HCT116 (cell line): ENCODE results near the gene PLD2.
"Not testable (repeated sequence)": the region's sequence is repeated elsewhere in the genome, so short reads cannot be mapped to it uniquely, and the experiment has no call there.

ENCODE experiments used
- EGR1 ChIP-seq: IDR thresholded peaks from 2 replicates; pipeline ENCODE4 v1.6.1; 2012; ENCODE audit warnings: low read depth
- ELF1 ChIP-seq: IDR thresholded peaks from 2 replicates; pipeline ENCODE4 v1.6.1; 2012; ENCODE audit warnings: low read depth, borderline replicate concordance
- EZH2 ChIP-seq: fragments of 200-600 bp; sonication (generic); IDR thresholded peaks from 2 replicates; pipeline ENCODE4 v1.6.1; 2017; ENCODE audit warnings: antibody characterized with exemption, mixed run types
- POLR2A ChIP-seq: IDR thresholded peaks from 2 replicates; pipeline ENCODE4 v1.7.0; 2011; ENCODE audit warnings: borderline replicate concordance; ENCODE audit not compliant: insufficient read depth, insufficient read length; ENCODE audit errors: extremely low read depth
- POLR2AphosphoS5 ChIP-seq: IDR thresholded peaks from 2 replicates; pipeline ENCODE4 v1.6.1; 2011; ENCODE audit warnings: mild to moderate bottlenecking, low read depth, low read length, moderate library complexity
- TCF7L2 ChIP-seq: IDR thresholded peaks from 2 replicates; pipeline ENCODE4 v1.7.0; 2011; ENCODE audit warnings: borderline replicate concordance, inconsistent platforms; ENCODE audit not compliant: insufficient read depth, insufficient read length; ENCODE audit errors: extremely low read depth
- TF ChIP-seq, protein P1 (sequence below), 3 experiments: fragments of 200-600 bp in 1 of 3; sonication (generic) in 1 of 3; IDR thresholded peaks in 2 of 3; conservative IDR thresholded peaks in 1 of 3; 2 replicates each; pipeline ENCODE4 v1.5.1; 2012 to 2017; ENCODE audit warnings: low read depth in 2 of 3, low read length in 2 of 3, antibody characterized with exemption in 1 of 3, borderline replicate concordance in 1 of 3, control low read depth in 1 of 3, mild to moderate bottlenecking in 1 of 3, mixed read lengths in 1 of 3, mixed run types in 1 of 3, moderate library complexity in 1 of 3; ENCODE audit not compliant: insufficient read depth in 1 of 3
- TF ChIP-seq, protein P2 (sequence below): IDR thresholded peaks from 2 replicates; pipeline ENCODE4 v1.6.1; 2012
- TF ChIP-seq, protein P3 (sequence below): IDR thresholded peaks from 2 replicates; pipeline ENCODE4 v1.6.1; 2012; ENCODE audit warnings: low read depth

DNA sequence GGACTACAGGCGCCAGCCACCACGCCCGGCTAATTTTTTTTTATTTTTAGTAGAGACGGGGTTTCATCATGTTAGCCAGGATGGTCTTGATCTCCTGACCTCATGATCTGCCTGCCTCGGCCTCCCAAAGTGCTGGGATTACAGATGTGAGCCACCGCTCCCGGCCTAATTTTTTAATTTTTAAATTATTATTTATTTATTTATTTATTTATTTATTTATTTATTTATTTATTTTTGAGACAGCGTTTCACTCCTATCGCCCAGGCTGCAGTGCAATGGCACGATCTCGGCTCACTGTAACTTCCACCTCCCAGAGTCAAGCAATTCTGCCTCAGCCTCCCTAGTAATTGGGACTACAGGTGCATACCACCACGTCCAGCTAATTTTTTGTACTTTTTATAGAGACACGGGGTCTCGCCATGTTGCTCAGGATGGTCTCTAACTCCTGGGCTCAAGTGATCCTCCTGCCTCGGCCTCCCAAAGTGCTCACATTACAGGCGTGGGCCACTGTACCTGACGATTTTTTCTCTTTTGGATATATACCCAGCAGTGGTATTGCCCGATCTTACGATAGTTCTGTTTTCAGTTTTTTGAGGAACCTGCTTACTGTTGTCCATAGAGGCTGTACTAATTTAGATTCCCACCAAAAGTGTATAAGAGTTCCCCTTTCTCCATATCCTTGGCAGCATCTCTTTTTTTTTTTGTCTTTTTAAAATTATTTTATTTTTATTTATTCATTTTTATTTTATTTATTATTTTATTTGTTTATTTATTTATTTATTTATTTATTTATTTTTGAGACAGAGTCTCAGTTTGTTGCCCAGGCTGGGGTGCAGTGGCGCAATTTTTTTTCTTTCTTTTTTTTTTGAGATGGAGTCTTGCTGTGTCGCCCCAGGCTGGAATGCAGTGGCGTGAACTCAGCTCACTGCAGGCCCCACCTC lies 62.4 kb downstream of the PLD2 start:
- TF ChIP-seq, protein P1, sequence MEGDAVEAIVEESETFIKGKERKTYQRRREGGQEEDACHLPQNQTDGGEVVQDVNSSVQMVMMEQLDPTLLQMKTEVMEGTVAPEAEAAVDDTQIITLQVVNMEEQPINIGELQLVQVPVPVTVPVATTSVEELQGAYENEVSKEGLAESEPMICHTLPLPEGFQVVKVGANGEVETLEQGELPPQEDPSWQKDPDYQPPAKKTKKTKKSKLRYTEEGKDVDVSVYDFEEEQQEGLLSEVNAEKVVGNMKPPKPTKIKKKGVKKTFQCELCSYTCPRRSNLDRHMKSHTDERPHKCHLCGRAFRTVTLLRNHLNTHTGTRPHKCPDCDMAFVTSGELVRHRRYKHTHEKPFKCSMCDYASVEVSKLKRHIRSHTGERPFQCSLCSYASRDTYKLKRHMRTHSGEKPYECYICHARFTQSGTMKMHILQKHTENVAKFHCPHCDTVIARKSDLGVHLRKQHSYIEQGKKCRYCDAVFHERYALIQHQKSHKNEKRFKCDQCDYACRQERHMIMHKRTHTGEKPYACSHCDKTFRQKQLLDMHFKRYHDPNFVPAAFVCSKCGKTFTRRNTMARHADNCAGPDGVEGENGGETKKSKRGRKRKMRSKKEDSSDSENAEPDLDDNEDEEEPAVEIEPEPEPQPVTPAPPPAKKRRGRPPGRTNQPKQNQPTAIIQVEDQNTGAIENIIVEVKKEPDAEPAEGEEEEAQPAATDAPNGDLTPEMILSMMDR (IDR thresholded peaks at IDR 0.05 in 2 of 3, conservative IDR thresholded peaks at IDR 0.05 in 1 of 3; ENCODE audit: borderline replicate concordance in 1 of 3, insufficient read depth in 1 of 3, low read depth in 2 of 3, low read length in 2 of 3), result not testable (repeated sequence)
- TF ChIP-seq EGR1, POLR2A, EZH2, ELF1, TCF7L2, POLR2AphosphoS5: not testable (repeated sequence)
- TF ChIP-seq, protein P2, sequence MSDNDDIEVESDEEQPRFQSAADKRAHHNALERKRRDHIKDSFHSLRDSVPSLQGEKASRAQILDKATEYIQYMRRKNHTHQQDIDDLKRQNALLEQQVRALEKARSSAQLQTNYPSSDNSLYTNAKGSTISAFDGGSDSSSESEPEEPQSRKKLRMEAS, result not testable (repeated sequence)
- TF ChIP-seq, protein P3, sequence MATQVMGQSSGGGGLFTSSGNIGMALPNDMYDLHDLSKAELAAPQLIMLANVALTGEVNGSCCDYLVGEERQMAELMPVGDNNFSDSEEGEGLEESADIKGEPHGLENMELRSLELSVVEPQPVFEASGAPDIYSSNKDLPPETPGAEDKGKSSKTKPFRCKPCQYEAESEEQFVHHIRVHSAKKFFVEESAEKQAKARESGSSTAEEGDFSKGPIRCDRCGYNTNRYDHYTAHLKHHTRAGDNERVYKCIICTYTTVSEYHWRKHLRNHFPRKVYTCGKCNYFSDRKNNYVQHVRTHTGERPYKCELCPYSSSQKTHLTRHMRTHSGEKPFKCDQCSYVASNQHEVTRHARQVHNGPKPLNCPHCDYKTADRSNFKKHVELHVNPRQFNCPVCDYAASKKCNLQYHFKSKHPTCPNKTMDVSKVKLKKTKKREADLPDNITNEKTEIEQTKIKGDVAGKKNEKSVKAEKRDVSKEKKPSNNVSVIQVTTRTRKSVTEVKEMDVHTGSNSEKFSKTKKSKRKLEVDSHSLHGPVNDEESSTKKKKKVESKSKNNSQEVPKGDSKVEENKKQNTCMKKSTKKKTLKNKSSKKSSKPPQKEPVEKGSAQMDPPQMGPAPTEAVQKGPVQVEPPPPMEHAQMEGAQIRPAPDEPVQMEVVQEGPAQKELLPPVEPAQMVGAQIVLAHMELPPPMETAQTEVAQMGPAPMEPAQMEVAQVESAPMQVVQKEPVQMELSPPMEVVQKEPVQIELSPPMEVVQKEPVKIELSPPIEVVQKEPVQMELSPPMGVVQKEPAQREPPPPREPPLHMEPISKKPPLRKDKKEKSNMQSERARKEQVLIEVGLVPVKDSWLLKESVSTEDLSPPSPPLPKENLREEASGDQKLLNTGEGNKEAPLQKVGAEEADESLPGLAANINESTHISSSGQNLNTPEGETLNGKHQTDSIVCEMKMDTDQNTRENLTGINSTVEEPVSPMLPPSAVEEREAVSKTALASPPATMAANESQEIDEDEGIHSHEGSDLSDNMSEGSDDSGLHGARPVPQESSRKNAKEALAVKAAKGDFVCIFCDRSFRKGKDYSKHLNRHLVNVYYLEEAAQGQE, result not testable (repeated sequence)
